Measurements from ENCODE around the gene RNF19B. TPM values are rescaled to one million over a fixed set of nuclear protein-coding genes. Genes with fewer than 3 reads are reported as not detected.

Gene RNF19B
- total and polyA plus RNA-seq, 2 of the 13 experiments (the other 11 are each of a cell fraction or from before 2014, with no cell fraction given): 15.3 to 22.5 TPM

GRCh38 chr1:32899586-32900296 is 64.9 kb downstream of the RNF19B start (continued):
- TF ChIP-seq REST (IDR thresholded peaks at IDR 0.05; ENCODE audit: borderline replicate concordance in 1 of 2, low read depth in 1 of 2, low read length in 2 of 2): no peak

- ATAC-seq (no peak), DNase-seq (ENCODE audit: low spot score) (no peak), FAIRE-seq (no peak)
- Histone ChIP-seq H3K9ac (ENCODE audit: insufficient read depth, low read depth, low read length) (no peak overlapping the region), H3K4me3 (replicated peaks in 1 of 3; ENCODE audit: insufficient read depth in 1 of 3, low read depth in 2 of 3, low read length in 3 of 3) (no peak overlapping the region), H3K36me3 (replicated peaks in 1 of 2; ENCODE audit: control insufficient read depth in 1 of 2, insufficient read depth in 2 of 2, low read length in 2 of 2) (no peaks in the 10 kb centered on the region), H3K27me3 (ENCODE audit: control insufficient read depth in 1 of 2, insufficient read depth in 2 of 2, low read length in 2 of 2) (peaks cover 13 to 58% of the 10 kb centered on the region in 2 experiments), H3K27ac (ENCODE audit: extremely low read length, insufficient read depth, low read length) (no peak overlapping the region), H3K4me2 (ENCODE audit: low read depth, low read length) (no peak overlapping the region), H3K9me3 (ENCODE audit: low read length) (no peaks in the 10 kb centered on the region), H3K79me2 (ENCODE audit: insufficient read depth, low read length) (no peaks in the 10 kb centered on the region), H3K4me1 (ENCODE audit: insufficient read depth, low read length) (no peaks in the 10 kb centered on the region), H2AFZ (ENCODE audit: low read length) (no peak overlapping the region), H4K20me1 (ENCODE audit: insufficient read depth, low read length) (0 out of 2 replicates have a peak, but pooled peaks cover 2% of the 10 kb centered on the region)
- in situ Hi-C loops (cut with HindIII; ENCODE audit: extremely low pct_ligation_motif_present, low pct_unique_long_range_greater_than_20kb) (no loop called here), intact Hi-C loops (cut with micrococcal nuclease; ENCODE audit: unreplicated experiment) (no loop called here)
- no peak for TF ChIP-seq ZFX (CRISPR knock-in tag; IDR thresholded peaks at IDR 0.05; ENCODE audit: low read depth)
- no peak for TF ChIP-seq ZNF768 (CRISPR knock-in tag; IDR thresholded peaks at IDR 0.05)
- TF ChIP-seq YY1 (IDR thresholded peaks at IDR 0.05; ENCODE audit: insufficient read depth, insufficient replicate concordance, low read depth, low read length): no peak
- TF ChIP-seq ZNF557 (CRISPR knock-in tag; IDR thresholded peaks at IDR 0.05): no peak
- TF ChIP-seq ZBTB43 (CRISPR knock-in tag; conservative IDR thresholded peaks at IDR 0.05): no peak
- no peak for TF ChIP-seq ZSCAN30 (CRISPR knock-in tag; IDR thresholded peaks at IDR 0.05)
- TF ChIP-seq ZZZ3 (CRISPR knock-in tag; IDR thresholded peaks at IDR 0.05; ENCODE audit: borderline replicate concordance): no peak
- TF ChIP-seq ZNF720 (CRISPR knock-in tag; IDR thresholded peaks at IDR 0.05): no peak
- no peak for TF ChIP-seq ZBTB14 (CRISPR knock-in tag; IDR thresholded peaks at IDR 0.05)
- 62% methylated on average over 2 of the region's 3 CpGs for WGBS (ENCODE audit: low lambda C conversion rate)
- ChIA-PET CTCF (ENCODE audit: low intra/inter-chr PET ratio, low total read pairs) (no interaction called here), POLR2A (no interaction called here)
- BruUV-seq (replicated peaks): no TSS peak
Observed at GRCh38 chr1:32898958-32899357, 65.7 kb downstream of the RNF19B start.
